GM19025 (cell line): Measurements from ENCODE around the gene LINGO4.

Experiments used
- ATAC-seq: cut with Tn5 transposase; IDR thresholded peaks from one replicate; pipeline ENCODE4 v1.9.1; 2021; ENCODE audit warnings: mild to moderate bottlenecking, low read depth, moderate library complexity; ENCODE audit not compliant: unreplicated experiment

LINGO4 gene

DNA sequence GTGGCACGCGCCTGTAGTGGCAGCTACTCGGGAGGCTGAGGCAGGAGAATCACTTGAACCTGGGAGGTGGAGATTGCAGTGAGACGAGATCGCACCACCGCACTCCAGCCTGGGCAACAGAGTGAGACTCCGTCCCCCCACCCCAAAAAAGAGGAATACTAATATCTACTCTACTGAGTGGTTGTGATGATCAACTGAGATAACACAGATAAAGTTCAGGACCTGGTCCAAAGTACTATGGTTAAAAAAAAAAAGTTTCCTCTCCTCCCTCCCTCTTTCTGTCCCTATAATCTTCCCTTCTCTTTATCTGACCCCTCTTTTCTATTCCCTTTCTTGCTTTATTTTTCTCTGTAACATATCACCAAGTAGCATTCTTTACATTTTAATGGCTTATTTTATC is 30.4 kb upstream of the LINGO4 start:
- no peak for ATAC-seq

GRCh38 chr1:151834239-151834638 is 29.0 kb upstream of the LINGO4 start:
- ATAC-seq: no peak

GRCh38 chr1:151833172-151833900 is 28.1 kb upstream of the LINGO4 start:
- no peak for ATAC-seq

DNA sequence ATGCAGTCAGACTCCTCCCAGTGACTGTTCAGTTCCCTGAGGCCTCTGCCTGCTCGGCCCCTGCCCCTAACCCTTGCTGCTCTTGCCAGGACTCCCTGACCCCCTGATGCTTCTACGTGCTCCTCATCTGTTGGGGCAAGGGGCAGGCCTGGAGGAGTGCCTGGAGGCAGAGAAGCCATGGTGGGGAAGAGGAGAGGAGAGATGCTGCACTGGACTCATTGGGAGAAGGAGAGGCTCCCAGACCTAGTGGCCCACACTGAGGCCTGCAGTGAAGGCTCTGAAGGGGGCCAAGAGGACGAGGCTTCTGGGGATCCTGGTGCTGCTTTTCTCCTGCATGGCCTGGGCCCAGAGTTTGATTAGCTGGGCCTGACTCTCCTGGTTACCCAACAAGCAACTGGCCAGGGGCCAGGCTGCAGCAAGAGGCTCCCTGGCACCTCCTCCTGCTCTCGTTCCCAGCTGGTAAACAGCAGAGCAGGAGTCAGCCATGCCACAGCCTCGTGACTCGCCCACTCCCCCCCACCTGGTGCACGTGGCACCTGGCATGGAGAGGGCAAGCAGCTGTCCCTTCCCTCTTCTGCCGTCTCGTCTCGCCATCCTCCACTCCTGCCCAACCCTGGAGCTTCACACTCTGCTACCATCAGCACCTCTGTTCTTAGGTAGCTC is 27.2 kb upstream of the LINGO4 start:
- no peak for ATAC-seq

GRCh38 chr1:151831605-151832004 is 26.4 kb upstream of the LINGO4 start, which contains the start of gene RORC:
TSS of gene RORC (minus strand) at chr1:151831802. CDS start at chr1:151831764, 38 bp downstream.
- no peak for ATAC-seq

- no peak for ATAC-seq
These were observed 26.0 kb upstream of the LINGO4 start for GRCh38 chr1:151831256-151831591.

DNA sequence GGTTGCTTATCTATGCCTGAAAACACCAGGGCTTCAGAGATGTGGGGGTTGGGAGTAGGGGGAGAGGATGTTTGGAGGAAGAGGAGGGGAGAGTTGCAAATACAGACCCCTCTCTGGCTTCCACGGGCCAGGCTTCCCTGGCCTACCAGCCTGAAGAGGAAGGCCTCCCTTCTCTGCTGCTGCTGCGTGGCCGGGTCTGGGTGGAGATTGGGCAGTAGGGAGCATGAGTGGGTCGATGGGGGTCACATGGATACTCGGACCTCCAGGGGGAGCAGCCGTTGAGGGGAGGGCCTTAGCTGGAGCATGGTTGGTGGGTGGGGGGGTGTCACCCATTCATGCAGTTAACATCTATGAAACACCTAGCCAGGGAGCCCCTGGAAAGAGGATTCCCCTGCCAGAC is 24.8 kb upstream of the LINGO4 start:
- ATAC-seq: no peak

- no peak for ATAC-seq
These were observed 24.3 kb upstream of the LINGO4 start for GRCh38 chr1:151829352-151830046.

GRCh38 chr1:151828921-151829320 is 23.7 kb upstream of the LINGO4 start:
- ATAC-seq: no peak

DNA sequence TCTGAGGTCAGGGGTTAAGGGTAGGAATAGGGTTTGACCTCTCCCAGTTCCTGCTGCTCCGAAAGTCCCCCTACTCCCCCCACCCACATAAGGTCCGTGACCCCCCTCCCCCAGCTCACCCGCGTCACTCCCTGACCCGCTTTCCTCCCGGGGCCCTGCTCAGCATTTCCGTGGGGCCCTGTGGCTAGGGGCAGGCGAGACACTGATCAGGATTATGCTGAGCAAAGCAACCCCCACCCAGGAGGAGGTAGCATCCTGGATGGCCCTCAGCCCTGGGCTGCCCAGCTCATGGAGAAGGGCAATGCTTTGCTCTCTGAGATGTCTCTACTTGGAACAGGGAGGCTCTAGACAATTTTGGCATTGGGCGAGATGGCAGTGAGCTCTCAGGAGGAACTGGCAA is 22.6 kb upstream of the LINGO4 start:
- ATAC-seq: no peak

- ATAC-seq: no peak
These were observed 20.8 kb upstream of the LINGO4 start for GRCh38 chr1:151825751-151826660.

- ATAC-seq: no peak
These were observed 20.0 kb upstream of the LINGO4 start for GRCh38 chr1:151825204-151825603.

DNA sequence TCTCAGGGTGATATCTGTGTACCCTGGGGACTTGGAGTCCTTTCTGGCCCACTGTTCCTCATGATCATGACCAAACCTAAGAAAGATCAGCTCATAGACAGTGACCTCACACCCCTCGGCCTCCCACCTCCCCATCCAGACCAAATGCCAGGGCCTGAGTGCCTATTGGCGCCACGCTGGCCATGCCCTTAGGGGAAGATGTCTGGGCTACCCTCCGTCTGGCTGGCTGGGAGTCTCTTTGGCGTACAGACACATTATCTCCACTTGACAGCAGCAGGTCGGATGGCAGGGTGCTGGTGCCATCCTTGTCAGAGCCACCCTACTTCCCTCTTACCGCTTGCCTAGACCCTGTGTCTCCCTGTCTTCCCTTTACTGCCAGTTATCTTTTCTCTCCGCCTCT is 18.0 kb upstream of the LINGO4 start:
- ATAC-seq: no peak

DNA sequence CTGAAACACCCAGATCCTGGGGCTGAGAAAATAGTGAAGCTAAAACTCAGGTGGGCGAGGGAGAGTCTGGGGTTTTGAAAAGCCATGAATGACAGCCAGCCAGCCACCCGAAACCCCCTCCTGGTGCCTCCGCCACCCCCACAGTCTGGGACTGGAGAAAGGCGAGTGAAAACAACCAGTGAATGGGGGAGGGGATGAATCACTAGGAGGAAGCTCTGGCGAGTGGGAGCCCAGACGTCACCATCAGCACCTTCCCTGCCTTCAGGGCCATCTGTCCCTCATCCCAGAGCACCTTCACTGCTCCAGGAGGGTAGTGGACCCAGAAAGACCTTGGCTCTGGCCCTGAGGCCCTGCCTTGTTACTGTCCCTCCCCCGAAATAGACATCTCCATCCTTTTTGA is 17.2 kb upstream of the LINGO4 start:
- ATAC-seq: no peak

GRCh38 chr1:151820940-151821339 is 15.7 kb upstream of the LINGO4 start:
- no peak for ATAC-seq

DNA sequence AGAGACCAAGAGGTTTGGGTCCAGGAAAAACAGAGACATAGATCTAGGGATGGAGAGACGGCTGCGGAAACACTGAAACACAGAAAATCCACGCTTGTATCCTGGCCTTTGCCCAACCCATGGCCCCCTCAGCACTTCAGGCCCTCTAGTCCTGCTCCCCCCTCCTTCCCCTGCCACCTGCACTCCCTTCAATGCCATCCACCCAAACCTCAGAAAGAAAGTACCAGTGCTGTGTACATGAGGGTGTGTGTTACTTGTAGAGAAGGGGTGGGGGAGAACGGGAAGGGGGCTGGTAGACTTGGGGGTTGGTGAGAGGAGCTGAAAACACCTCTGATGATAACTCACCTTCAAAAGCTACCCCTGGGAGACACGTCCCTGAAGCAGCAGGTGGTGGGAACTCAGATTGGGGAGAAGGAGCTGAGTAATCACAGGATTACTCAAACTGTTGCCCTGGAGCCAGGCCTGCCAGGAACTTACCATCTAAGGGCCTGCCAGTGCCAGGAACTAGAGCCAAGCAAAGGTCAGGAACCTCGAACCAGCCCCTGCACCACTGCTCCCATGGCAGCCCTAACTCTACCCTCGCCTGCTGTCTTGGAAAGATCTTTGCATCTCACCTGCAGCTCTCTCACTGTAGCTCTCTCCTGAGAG is 14.9 kb upstream of the LINGO4 start:
- no peak for ATAC-seq

- no peak for ATAC-seq
These were observed 14.1 kb upstream of the LINGO4 start for GRCh38 chr1:151819227-151819835.

DNA sequence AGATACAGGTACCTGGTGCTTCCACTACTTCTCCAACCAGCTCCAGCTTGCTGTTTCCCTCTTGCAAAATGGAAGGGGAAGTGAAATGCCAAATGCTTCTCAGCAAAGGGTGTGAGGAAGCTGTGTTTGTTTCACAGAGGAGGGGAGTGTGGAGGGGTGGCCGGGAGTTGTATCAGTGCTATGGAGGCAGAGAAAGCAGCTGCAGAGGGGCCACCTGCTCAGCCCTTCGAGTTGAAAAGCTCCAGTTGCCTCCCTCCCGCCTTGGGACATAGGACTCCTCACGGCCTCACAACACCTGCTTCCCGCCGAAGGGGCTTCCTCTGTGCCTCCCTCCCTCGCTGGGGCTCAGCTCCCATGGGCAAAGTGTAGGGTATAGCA is 12.1 kb upstream of the LINGO4 start:
- ATAC-seq: no peak

DNA sequence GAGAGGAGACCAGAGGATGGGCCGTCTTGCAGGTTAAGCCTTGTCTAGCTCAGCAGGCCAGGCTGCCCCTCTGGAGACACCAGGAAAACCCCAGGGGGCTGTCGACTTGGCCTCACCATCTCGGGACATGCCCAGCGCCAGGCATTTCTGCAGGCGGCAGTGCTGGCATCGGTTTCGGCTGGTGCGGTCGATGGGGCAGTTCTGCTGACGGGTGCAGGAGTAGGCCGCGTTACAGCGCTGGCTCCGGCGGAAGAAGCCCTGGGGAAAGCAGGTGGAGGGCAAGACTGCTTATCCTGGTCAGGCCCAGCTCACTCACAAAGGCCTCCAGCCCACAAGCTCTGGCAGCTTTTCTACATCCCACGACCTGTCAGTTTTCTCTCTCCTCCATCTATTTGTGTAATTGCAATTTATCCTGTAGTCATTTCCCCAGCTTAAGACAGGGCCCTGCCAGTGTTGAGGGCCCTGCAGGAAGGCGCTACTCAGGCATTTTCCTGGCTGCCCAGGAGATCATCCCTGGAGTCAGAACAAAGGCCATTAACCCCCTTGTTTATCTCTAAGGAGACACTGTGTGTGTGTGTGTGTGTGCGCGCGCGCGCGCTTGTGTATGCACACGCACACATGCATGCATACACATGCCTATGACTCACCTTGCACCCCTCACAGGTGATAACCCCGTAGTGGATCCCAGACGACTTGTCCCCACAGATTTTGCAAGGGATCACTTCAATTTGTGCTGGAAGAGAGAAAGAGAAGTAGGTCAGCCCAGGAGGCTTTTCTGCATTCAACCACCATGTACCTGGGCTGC is 11.5 kb upstream of the LINGO4 start:
- no peak for ATAC-seq
